ENCODE results near the gene ZBTB8OS. TPM values are rescaled to one million over a fixed set of nuclear protein-coding genes. Genes with fewer than 3 reads are reported as not detected.
"Not testable (repeated sequence)": the region's sequence is repeated elsewhere in the genome, so short reads cannot be mapped to it uniquely, and the experiment has no call there.

ZBTB8OS gene
- total and polyA plus RNA-seq, 4 donors = 12.3 to 33.8 (median 16.7) TPM

DNA sequence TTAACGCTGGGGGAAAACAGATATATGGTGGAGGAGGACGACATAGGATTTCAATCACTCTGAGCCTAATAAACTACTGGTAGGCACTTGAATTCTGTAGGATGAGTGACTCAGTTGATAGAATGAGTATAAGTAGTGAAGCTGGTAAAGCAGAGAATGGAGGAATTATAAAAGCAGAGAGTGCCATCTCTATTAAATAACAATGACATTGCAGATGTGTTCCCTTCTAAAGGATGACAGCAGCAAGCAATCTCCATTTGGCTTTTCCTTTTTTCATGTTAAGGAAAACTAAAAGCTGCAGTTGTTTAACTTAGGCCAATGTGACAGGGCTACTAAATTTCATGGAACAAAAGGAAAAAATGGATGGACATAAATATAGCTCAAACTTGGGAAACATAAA is 17.5 kb downstream of the ZBTB8OS start:
- no peaks in the 10 kb centered on the region for H3K4me1 ChIP-seq (ENCODE audit: control insufficient read depth in 4 of 4, insufficient read depth in 4 of 4, low read length in 3 of 4)
- no peak for DNase-seq (ENCODE audit: low spot score)
- H3K9me3 ChIP-seq (ENCODE audit: control insufficient read depth in 4 of 4, low read length in 3 of 4) = no peaks in the 10 kb centered on the region
- H3K27ac ChIP-seq (ENCODE audit: low read depth in 1 of 2, low read length in 2 of 2) = no peak overlapping the region
- no peak overlapping the region for H3K4me3 ChIP-seq (ENCODE audit: low read depth in 1 of 3, low read length in 3 of 3)
- no peak overlapping the region for H3K9ac ChIP-seq (ENCODE audit: low read depth in 1 of 2, low read length in 2 of 2)
- WGBS = 88% methylated on average over 2 of the region's 2 CpGs
- TF ChIP-seq, protein P1, sequence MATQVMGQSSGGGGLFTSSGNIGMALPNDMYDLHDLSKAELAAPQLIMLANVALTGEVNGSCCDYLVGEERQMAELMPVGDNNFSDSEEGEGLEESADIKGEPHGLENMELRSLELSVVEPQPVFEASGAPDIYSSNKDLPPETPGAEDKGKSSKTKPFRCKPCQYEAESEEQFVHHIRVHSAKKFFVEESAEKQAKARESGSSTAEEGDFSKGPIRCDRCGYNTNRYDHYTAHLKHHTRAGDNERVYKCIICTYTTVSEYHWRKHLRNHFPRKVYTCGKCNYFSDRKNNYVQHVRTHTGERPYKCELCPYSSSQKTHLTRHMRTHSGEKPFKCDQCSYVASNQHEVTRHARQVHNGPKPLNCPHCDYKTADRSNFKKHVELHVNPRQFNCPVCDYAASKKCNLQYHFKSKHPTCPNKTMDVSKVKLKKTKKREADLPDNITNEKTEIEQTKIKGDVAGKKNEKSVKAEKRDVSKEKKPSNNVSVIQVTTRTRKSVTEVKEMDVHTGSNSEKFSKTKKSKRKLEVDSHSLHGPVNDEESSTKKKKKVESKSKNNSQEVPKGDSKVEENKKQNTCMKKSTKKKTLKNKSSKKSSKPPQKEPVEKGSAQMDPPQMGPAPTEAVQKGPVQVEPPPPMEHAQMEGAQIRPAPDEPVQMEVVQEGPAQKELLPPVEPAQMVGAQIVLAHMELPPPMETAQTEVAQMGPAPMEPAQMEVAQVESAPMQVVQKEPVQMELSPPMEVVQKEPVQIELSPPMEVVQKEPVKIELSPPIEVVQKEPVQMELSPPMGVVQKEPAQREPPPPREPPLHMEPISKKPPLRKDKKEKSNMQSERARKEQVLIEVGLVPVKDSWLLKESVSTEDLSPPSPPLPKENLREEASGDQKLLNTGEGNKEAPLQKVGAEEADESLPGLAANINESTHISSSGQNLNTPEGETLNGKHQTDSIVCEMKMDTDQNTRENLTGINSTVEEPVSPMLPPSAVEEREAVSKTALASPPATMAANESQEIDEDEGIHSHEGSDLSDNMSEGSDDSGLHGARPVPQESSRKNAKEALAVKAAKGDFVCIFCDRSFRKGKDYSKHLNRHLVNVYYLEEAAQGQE (IDR thresholded peaks at IDR 0.05) = no peak
- TF ChIP-seq HNF4G (IDR thresholded peaks at IDR 0.05) (no peak), RXRA (IDR thresholded peaks at IDR 0.05) (no peak), ZBTB33 (IDR thresholded peaks at IDR 0.05) (no peak), RAD21 (IDR thresholded peaks at IDR 0.05) (no peak), NR2F2 (IDR thresholded peaks at IDR 0.05) (no peak), GABPA (IDR thresholded peaks at IDR 0.05 in 1 of 2, conservative IDR thresholded peaks at IDR 0.05 in 1 of 2) (no peak), YY1 (IDR thresholded peaks at IDR 0.05) (no peak), TAF1 (conservative IDR thresholded peaks at IDR 0.05) (no peak), FOXA1 (IDR thresholded peaks at IDR 0.05) (no peak)
- TF ChIP-seq, protein P2, sequence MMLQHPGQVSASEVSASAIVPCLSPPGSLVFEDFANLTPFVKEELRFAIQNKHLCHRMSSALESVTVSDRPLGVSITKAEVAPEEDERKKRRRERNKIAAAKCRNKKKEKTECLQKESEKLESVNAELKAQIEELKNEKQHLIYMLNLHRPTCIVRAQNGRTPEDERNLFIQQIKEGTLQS (IDR thresholded peaks at IDR 0.05) = no peak
- TF ChIP-seq, protein P3, sequence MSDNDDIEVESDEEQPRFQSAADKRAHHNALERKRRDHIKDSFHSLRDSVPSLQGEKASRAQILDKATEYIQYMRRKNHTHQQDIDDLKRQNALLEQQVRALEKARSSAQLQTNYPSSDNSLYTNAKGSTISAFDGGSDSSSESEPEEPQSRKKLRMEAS (IDR thresholded peaks at IDR 0.05) = no peak
- no peaks in the 10 kb centered on the region for H3K27me3 ChIP-seq (ENCODE audit: control insufficient read depth in 4 of 4, insufficient read depth in 4 of 4, low read length in 3 of 4)
- peaks cover 4 to 19% (median 14%) of the 10 kb centered on the region in 4 donors for H3K36me3 ChIP-seq (ENCODE audit: control insufficient read depth in 4 of 4, insufficient read depth in 3 of 4, low read depth in 1 of 4, low read length in 3 of 4)

GRCh38 chr1:32630173-32630572 is 20.2 kb downstream of the ZBTB8OS start:
- not testable (repeated sequence) for H3K27ac ChIP-seq (ENCODE audit: low read depth in 1 of 2, low read length in 2 of 2)

GRCh38 chr1:32627596-32628162 is 22.7 kb downstream of the ZBTB8OS start:
- H3K27ac ChIP-seq (ENCODE audit: low read depth in 1 of 2, low read length in 2 of 2) = no peak overlapping the region
- 83% methylated on average over 11 of the region's 11 CpGs for WGBS

More at GRCh38 chr1:32630173-32630572, 20.2 kb downstream of the ZBTB8OS start:
- DNase-seq (ENCODE audit: low spot score); H3K4me3 ChIP-seq (ENCODE audit: low read depth in 1 of 3, low read length in 3 of 3); H3K4me1 ChIP-seq (ENCODE audit: control insufficient read depth in 4 of 4, insufficient read depth in 4 of 4, low read length in 3 of 4); H3K9me3 ChIP-seq (ENCODE audit: control insufficient read depth in 4 of 4, low read length in 3 of 4); H3K9ac ChIP-seq (ENCODE audit: low read depth in 1 of 2, low read length in 2 of 2); H3K27me3 ChIP-seq (ENCODE audit: control insufficient read depth in 4 of 4, insufficient read depth in 4 of 4, low read length in 3 of 4): not testable (repeated sequence)
- H3K36me3 ChIP-seq (ENCODE audit: control insufficient read depth in 4 of 4, insufficient read depth in 3 of 4, low read depth in 1 of 4, low read length in 3 of 4) = peaks cover 8 to 25% (median 18%) of the 10 kb centered on the region in 4 donors
- WGBS = 97% methylated on average over 4 of the region's 4 CpGs

More at GRCh38 chr1:32627596-32628162, 22.7 kb downstream of the ZBTB8OS start:
- TF ChIP-seq FOXA1 (IDR thresholded peaks at IDR 0.05) (no peak), SP1 (IDR thresholded peaks at IDR 0.05) (no peak), NR2F2 (IDR thresholded peaks at IDR 0.05) (no peak), FOXA2 (IDR thresholded peaks at IDR 0.05) (no peak), HNF4G (IDR thresholded peaks at IDR 0.05) (no peak), RAD21 (IDR thresholded peaks at IDR 0.05) (no peak), TAF1 (conservative IDR thresholded peaks at IDR 0.05) (no peak), ZBTB33 (IDR thresholded peaks at IDR 0.05) (no peak), HNF4A (conservative IDR thresholded peaks at IDR 0.05) (no peak), YY1 (IDR thresholded peaks at IDR 0.05) (no peak), EGR1 (IDR thresholded peaks at IDR 0.05; ENCODE audit: low read depth in 2 of 2) (no peak), RXRA (IDR thresholded peaks at IDR 0.05) (no peak)
- TF ChIP-seq, protein P3 (IDR thresholded peaks at IDR 0.05) = no peak
- TF ChIP-seq, protein P2 (IDR thresholded peaks at IDR 0.05) = no peak
- no peak for DNase-seq (ENCODE audit: low spot score)
- Histone ChIP-seq H3K27me3 (ENCODE audit: control insufficient read depth in 4 of 4, insufficient read depth in 4 of 4, low read length in 3 of 4) (no peaks in the 10 kb centered on the region), H3K4me1 (ENCODE audit: control insufficient read depth in 4 of 4, insufficient read depth in 4 of 4, low read length in 3 of 4) (no peaks in the 10 kb centered on the region), H3K36me3 (ENCODE audit: control insufficient read depth in 4 of 4, insufficient read depth in 3 of 4, low read depth in 1 of 4, low read length in 3 of 4) (peaks cover 8 to 14% (median 11%) of the 10 kb centered on the region in 4 donors), H3K4me3 (ENCODE audit: low read depth in 1 of 3, low read length in 3 of 3) (no peak overlapping the region), H3K9me3 (ENCODE audit: control insufficient read depth in 4 of 4, low read length in 3 of 4) (no peaks in the 10 kb centered on the region), H3K9ac (ENCODE audit: low read depth in 1 of 2, low read length in 2 of 2) (no peak overlapping the region)
